Measurements from ENCODE around the gene HLCS.
A peak's percentile ranks its signal among the peaks of the same experiment; 100 is the strongest.

The HLCS gene

GRCh38 chr21:36985751-36986594 lies 19.5 kb upstream of the HLCS start:
- DNase-seq (ENCODE audit: low read depth in 2 of 2) = no peak

GRCh38 chr21:36981977-36982700 lies 15.7 kb upstream of the HLCS start:
- no peak for DNase-seq (ENCODE audit: low read depth in 2 of 2)

GRCh38 chr21:36981049-36981391 lies 14.6 kb upstream of the HLCS start:
- DNase-seq (ENCODE audit: low read depth in 2 of 2) = no peak

- no peak for DNase-seq (ENCODE audit: low read depth in 2 of 2)
Measured at GRCh38 chr21:36980280-36981048, 14.0 kb upstream of the HLCS start.

DNA sequence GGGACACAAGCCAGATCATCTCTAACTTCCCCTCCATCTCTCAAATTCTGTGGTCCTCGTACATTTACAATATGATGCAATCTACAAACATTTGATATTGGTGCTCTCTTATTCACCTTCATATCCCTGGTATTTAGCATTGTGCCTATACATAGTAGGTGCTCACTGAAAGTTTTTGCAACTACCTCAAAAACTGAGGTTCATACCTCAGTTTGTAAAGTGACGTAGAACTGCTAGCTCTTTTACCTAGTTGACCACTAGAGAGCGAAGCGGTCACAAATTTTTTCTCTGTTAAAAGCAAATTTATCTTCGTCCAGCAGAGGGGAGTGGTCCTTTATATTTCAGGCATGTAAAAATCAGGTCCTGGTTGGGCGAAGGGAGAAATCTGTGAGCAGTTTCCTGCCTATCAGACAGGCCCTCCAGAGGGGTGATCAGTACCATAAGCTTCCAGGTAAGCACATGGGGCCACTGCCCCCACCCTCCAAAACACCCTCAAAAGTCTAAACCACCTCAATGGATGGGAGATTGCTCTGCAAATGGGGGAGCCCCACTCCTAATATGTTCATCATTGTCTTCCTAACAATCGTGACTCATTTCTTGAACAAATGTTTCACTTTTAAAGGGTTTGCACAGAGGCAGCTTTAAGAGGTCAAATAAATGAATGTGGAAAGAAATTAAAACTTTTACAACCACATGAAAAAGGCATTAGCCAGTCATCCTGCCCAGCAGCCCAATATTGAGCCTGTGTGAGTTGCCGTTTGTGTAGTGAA lies 10.6 kb upstream of the HLCS start:
- peak; percentile 15 to 31 for DNase-seq (ENCODE audit: low read depth in 2 of 2)

DNA sequence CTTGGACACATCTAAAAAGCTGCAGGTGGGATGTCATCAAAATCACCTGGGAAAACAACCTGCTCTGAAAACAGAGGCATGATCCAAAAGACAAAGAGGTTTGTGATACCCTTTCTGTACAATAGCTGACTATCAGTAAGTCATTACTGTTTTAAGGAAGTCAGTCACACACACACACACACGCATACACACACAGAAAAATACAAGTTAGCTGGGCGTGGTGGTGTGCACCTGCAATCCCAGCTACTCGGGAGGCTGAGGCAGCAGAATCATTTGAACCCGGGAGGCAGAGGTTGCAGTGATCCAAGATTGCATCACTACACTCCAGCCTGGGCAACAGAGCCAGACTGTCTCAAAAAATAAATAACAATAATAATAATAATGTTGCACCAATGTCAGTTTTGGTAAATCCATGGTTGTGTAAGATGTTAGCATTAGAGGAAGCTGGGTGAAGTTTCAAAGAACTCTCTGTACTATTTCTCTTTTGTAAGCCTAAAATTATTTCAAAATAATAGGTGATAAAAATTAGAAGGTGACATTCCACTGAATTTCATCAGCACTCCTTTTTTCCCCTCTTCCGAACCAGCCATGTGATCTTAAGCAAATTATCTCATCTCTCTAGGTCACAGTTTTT lies 9.9 kb upstream of the HLCS start:
- DNase-seq (ENCODE audit: low read depth in 2 of 2) = no peak

DNA sequence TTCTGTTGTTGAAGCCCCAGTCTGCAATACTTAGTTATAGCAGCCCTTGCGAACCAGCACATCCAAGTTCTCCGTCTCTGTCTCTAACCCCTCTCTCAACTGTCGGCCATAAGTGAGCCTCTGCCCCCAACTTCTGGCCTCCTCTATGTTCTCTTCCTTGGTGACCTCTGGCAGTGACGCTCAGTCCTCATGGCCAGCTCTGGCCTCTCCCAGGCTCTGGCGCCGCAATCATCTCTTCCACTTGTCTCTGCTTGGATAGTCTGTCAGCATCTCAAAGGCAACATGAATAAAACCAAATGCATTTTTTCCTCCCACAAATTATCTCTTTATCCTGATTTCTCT lies 8.4 kb upstream of the HLCS start:
- DNase-seq (ENCODE audit: low read depth in 2 of 2) = no peak

- no peak for DNase-seq (ENCODE audit: low read depth in 2 of 2)
Measured at GRCh38 chr21:36973986-36974850, 7.7 kb upstream of the HLCS start.

DNA sequence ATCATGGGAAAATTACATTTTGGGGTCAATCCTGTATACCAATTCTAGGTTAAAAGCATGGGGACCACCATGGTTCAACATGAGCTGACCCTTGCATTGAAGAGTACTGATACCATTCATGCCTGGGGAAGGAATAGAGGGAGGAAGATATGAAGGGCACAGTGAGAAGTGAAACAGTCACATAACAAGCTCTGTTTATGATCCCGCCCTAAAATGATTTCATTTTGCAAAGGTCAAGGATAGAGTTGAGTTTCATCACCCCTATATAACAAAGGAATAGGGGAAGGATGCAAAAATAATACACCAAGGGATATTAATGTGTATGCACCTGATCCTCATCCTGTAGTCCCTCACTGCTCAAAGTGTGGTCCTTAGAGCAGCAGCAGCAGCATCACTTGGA lies 2.5 kb upstream of the HLCS start:
- no peak for DNase-seq (ENCODE audit: low read depth in 2 of 2)

GRCh38 chr21:36968414-36968813 lies 1.9 kb upstream of the HLCS start:
- no peak for DNase-seq (ENCODE audit: low read depth in 2 of 2)

GRCh38 chr21:36966821-36967768 lies 626 bp upstream of the HLCS start:
- no peak for DNase-seq (ENCODE audit: low read depth in 2 of 2)

- no peak for DNase-seq (ENCODE audit: low read depth in 2 of 2)
Measured at GRCh38 chr21:36965720-36966065, 776 bp downstream of the HLCS start.

GRCh38 chr21:36964827-36965719 lies 1.4 kb downstream of the HLCS start:
- no peak for DNase-seq (ENCODE audit: low read depth in 2 of 2)

- no peak for DNase-seq (ENCODE audit: low read depth in 2 of 2)
Measured at GRCh38 chr21:36964398-36964797, 2.1 kb downstream of the HLCS start.

GRCh38 chr21:36962098-36962780 lies 4.2 kb downstream of the HLCS start:
- DNase-seq (ENCODE audit: low read depth in 2 of 2) = no peak

GRCh38 chr21:36960676-36961284 lies 5.7 kb downstream of the HLCS start:
- no peak for DNase-seq (ENCODE audit: low read depth in 2 of 2)
